Measurements from ENCODE around the gene ESYT1.
"Not testable (repeated sequence)": the region's sequence is repeated elsewhere in the genome, so short reads cannot be mapped to it uniquely, and the experiment has no call there.

ESYT1 gene

GRCh38 chr12:56104109-56104814 lies 23.8 kb upstream of the ESYT1 start, which contains the start of gene PA2G4:
Gene PA2G4, plus strand, starts transcription at chr12:56104559. Its CDS starts 179 bp downstream, at chr12:56104738.
- peak; percentile 99 for DNase-seq (ENCODE audit: low read depth)

- no peak for DNase-seq (ENCODE audit: low read depth)
Measured at GRCh38 chr12:56104815-56105608, 23.1 kb upstream of the ESYT1 start.

- DNase-seq (ENCODE audit: low read depth), result no peak
Measured at GRCh38 chr12:56105609-56105902, 22.5 kb upstream of the ESYT1 start.

- no peak for DNase-seq (ENCODE audit: low read depth)
Measured at GRCh38 chr12:56107242-56107641, 20.8 kb upstream of the ESYT1 start.

GRCh38 chr12:56110571-56110970 lies 17.5 kb upstream of the ESYT1 start:
- no peak for DNase-seq (ENCODE audit: low read depth)

GRCh38 chr12:56114084-56114483 lies 14.0 kb upstream of the ESYT1 start:
- DNase-seq (ENCODE audit: low read depth), result peak; percentile 29

GRCh38 chr12:56115329-56115728 lies 12.7 kb upstream of the ESYT1 start:
- DNase-seq (ENCODE audit: low read depth), result peak; percentile 31

- peak; percentile 87 for DNase-seq (ENCODE audit: low read depth)
Measured at GRCh38 chr12:56116267-56117081, 11.6 kb upstream of the ESYT1 start, which contains the start of gene RPL41. Gene RPL41, plus strand, starts transcription at chr12:56116633.

GRCh38 chr12:56117082-56117706 lies 10.9 kb upstream of the ESYT1 start:
- DNase-seq (ENCODE audit: low read depth), result not testable (repeated sequence)

- peak; percentile 99 for DNase-seq (ENCODE audit: low read depth)
Measured at GRCh38 chr12:56117778-56118687, 10.0 kb upstream of the ESYT1 start, which contains the start of gene ZC3H10. Gene ZC3H10, plus strand, starts transcription at chr12:56118266. Its CDS starts 2,297 bp downstream, at chr12:56120563.

GRCh38 chr12:56118688-56119357 lies 9.2 kb upstream of the ESYT1 start:
- no peak for DNase-seq (ENCODE audit: low read depth)

GRCh38 chr12:56119361-56119796 lies 8.7 kb upstream of the ESYT1 start:
- DNase-seq (ENCODE audit: low read depth), result peak; percentile 97

GRCh38 chr12:56120158-56120846 lies 7.8 kb upstream of the ESYT1 start:
- no peak for DNase-seq (ENCODE audit: low read depth)

- DNase-seq (ENCODE audit: low read depth), result no peak
Measured at GRCh38 chr12:56121204-56121870, 6.7 kb upstream of the ESYT1 start.

- DNase-seq (ENCODE audit: low read depth), result no peak
Measured at GRCh38 chr12:56122637-56123036, 5.4 kb upstream of the ESYT1 start.

GRCh38 chr12:56124133-56124532 lies 3.9 kb upstream of the ESYT1 start:
- DNase-seq (ENCODE audit: low read depth), result no peak

- no peak for DNase-seq (ENCODE audit: low read depth)
Measured at GRCh38 chr12:56126732-56127239, 1.3 kb upstream of the ESYT1 start.

- DNase-seq (ENCODE audit: low read depth), result no peak
Measured at GRCh38 chr12:56127485-56127887, 581 bp upstream of the ESYT1 start.

GRCh38 chr12:56128670-56129205 lies 671 bp downstream of the ESYT1 start:
- no peak for DNase-seq (ENCODE audit: low read depth)

Data from amniotic epithelial cell (primary cell).